ENCODE measurements around the gene RPN1.
"Not testable (repeated sequence)": the region's sequence is repeated elsewhere in the genome, so short reads cannot be mapped to it uniquely, and the experiment has no call there.

RPN1 gene

DNA sequence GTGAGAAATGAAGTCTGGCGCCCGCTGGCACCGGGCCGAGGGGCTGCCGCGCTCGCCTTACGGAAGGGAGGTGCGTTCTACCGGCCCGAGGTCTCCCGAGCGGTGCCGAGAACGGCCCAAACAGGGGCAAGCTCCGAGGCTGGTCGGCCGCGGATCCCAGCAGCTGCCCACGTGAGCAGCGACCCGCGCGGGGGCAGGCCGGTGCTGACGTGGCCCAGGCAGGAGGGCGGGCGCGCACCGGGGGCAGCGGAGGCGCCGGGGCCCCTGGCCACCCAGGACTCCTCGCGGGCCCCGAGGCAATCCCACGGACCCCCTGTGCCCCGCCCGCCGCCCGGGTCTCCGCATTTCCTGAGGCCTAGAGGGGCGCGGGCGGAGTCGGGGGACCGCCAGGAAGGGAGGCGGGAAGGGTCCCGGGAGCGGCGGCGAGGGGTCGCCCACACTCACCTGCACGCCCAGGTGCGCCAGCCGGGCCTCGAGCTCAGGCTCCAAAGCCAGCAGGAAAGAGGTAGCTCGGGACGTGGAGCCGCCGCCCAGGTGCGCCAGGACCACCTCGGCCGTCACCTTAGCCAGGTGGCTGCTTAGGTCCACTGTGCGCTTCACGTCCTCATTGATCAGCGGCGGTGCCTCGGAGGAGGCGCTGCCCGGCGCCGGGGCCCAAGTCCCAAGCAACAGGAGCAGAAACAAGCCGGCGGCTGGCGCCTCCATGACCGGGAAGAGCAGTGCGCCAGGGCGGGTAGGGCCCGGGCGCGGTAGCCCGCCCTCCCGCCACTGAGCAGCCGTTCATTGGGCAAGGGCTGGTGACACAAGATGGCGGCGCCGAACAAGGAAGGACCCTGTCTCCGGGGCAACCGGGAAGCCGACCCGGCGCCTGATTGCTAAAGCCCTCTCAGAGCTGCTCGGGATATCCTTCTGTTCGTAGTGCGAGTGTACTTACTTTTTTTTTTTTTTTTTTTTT lies at the start of gene RPN1:
Gene RPN1 (minus strand): TSS at position 723 of the 955 bp plus-strand sequence. CDS start 18 bp downstream, at position 705.
- DNase-seq = peak; percentile 91

DNA sequence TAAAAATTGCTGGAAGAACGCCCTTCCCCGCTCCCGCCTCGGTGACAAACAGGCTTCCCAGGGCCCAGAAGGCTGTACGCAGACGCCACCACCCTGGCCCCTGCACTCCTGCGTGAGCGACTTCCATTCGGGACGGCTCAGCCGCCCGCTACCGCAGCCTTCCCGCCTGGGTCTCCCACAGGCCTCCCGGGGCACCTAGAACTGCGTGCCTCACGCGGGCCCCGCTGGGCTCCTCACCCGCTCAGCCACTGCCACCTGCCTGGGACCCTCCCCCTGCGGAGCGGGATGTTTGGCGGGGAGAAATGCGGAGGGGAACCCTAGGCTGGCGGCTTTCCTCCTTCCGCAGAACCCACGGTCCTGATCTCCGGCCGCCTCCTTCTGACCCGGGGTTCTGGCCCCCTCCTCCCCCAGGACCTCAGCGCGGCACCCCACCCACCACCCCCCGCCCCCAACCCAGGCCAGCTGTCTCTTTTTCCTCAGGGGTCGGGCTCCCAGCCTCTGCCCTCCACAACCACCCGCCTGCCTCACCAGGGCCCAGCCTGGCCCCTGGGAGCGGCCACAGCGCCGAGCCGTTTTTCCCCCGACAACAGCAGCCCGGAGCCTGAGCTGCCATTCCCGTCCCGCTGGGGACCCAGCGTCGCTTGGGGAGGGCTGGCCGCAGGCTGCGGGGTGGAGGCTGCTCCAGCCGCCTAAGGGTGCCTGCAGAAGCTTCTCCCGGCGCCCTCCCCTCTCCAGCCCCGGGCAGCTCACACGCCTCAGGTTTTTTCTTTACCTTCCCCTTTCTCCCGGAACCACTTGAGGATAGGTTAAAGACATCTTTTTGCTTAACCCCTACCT lies 47.8 kb upstream of the RPN1 start:
- DNase-seq = no peak

DNA sequence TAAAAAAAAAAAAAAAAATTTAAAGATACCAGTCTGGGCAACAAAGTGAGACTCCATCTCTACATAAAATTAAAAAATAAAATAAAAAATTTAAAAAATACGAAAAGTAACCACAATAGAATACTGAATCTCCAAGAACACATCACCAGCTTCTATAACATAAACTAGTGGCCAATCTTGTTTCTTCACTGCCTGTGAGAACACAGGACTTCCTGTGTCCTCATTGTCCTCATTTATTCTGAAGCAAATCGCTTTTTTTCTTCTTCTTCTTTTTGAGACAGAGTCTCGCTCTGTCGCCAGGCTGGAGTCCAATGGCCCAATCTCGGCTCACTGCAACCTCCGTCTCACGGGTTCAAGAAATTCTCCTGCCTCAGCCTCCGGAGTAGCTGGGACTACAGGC lies 46.7 kb upstream of the RPN1 start:
- DNase-seq = no peak

DNA sequence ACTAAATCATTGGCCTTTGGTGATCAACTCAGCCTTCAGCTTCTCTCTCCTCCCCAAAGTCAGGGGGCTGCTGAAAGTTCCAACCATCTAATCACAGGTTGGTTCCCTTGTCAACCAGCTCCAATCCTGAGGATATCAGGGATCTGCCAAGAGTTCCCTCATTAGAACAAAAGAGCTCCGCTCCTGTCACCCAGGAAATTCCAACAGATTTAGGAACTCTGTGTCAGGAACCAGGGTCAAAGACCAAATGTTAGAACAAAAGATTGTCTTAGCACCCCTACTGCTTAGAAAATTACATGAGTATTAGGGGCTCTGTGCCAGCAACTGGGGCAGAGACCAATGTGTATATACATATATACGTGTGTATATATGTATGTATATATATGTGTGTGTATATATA lies 43.1 kb upstream of the RPN1 start:
- no peak for DNase-seq

DNA sequence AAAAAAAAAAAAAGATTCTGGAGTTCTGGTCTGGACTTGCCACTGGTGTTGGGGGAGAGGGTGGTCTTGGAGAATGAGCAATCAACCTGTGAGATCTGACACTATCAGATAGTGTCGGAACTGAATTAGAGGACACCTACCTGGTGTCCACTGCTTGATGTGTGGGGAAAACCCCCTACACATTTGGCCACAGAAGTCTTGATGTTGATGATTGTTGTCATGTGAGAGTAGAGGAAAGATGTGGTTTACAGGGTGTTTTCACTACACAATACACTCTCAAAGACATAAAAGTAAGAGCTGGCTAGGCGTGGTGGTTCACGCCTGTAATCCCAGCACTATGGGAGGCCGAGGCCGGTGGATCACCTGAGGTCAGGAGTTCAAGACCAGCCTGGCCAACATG lies 38.4 kb upstream of the RPN1 start:
- no peak for DNase-seq

DNA sequence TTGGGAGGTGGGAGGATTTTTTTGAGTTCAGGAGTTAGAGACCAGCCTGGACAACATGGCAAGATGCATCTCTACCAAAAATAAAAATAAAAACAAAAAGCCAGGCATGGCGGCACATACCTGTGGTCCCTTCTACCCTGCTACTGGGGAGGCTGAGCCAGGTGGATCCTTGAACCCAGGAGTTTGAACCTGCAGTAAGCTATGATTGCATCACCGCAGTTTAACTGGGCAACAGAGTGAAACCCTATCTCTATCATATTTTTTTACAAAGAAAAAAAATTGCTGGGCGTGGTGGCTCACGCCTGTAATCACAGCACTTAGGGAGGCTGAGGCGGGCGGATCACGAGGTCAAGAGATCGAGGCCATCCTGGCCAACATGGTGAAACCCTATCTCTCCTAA lies 35.8 kb upstream of the RPN1 start:
- DNase-seq = no peak

DNA sequence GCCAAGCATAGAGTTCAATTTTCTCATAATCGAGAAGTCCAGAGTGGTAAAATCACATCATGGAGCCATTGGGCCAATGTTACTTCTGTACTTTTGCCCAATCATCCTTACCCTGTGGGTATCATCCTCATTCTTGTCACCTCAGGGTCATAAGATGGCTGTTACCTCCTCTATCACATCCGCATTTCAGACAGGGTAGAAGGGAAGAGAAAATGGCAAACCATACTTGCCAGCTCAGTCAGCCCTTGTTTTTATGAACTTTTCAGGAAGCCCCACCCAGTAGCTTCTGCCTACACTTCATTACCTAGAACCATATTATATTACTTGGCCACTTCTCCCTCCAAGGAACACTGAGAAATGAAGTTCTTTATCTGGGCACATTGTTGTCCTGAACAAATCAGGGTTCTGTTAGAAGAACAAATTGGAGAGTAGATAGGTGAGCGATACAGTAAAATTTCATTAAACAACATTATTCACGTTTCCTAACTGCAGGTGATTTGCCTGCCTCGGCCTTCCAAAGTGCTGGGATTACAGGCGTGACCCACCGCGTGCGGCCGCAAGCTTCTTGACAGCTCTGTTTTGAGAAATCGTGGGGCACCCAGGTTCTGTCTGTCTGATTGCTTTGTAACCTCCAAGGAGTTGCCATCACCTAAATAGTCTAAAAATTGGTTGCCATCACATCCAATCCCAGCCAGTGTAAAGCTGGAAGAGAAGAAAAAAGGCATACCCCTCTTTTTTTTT lies 34.5 kb upstream of the RPN1 start:
- DNase-seq = no peak

DNA sequence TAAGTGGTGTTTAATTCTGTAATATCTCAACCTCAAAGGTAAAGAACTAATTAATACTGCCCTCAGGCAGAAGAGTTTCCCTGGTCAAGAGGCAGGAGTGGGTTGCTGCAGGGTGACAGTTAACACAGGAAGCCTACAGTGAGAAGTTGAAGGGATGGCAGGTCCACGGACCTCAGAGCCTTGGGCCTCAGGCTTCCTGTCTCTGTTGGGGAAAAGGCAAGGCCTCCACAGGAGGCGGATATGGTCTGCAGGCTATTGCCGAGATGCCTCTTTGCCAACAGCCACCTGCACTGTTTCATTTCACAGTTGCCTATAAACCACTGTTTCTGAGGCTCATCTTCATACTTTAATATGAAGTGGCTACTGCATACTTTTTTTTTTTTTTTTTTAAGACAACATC lies 33.3 kb upstream of the RPN1 start:
- DNase-seq = no peak

DNA sequence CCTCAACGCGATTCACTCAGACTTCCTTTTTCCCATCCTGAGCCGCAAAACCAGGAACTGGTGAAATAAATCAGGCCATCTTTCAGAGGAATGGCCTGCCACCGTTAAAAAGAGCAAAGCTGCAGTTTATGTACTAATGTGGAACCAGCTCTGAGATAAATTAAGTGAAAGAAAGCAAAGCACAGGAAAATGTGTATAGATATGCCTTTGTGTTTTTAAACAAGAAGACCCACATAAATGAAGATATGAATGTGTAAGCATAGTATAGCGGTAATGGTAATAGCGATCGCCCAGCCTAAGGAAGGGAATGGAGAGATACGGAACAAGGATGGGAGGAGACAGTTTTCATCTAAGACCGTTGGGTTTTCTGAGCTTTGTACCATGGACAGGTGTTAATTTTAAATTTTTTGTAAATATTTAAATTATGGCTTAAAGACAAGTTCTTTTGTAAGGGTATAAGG lies 30.8 kb upstream of the RPN1 start:
- DNase-seq = no peak

DNA sequence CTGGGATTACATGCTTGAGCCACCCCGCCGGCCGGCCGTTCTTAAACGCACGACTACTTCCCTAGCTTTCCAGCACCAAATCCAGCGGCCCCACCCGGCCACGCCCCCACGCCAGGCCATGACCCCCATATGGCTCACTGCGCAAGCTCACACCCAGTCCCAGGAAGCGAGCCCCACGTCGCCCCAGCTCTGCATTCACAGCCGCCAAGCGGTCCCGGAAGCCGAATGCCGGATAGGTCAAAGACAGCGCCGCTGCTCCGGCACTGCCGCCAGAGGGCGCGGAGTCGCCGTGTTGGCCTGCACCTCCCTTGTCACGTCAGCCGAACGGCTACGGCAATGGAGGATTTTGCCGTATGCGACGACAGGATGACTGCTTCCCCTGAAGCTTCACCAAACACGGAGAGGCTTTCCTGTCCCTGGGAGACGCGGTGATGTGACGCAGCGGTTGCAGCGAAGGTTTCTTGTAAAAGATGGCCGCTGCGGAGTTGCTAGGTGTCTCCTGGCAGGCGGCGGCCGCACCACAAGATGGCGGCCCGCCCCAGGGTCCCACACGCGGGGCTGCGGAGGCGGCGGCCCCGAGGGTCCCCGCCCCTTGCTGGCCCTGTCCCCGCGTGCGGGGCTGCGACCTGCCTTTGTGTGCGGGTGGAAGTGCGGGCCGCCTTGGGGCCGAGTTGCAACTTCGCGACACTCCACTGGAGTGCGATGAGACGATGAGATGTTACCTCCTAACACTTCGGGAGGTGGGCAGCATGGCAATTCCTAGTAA lies 30.2 kb upstream of the RPN1 start:
- DNase-seq = peak; percentile 95

DNA sequence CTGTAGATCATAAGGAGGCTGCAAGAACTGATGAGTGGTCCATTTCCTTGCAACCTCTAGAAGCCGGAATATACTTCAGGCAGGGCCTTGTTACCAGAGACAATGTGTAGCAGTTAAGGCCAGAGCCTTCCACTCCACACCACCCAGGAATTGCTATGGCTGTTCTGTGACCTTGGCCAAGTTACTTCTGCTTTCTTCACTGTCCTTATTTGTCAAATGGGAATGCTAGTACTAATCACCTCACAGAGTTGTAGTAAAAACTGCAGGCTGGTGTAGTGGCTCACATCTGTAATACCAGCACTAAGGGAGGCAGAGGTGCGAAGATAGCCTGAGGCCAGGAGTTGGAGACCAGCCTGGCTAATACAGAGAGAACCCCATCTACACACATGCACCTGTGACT lies 28.7 kb upstream of the RPN1 start:
- no peak for DNase-seq

DNA sequence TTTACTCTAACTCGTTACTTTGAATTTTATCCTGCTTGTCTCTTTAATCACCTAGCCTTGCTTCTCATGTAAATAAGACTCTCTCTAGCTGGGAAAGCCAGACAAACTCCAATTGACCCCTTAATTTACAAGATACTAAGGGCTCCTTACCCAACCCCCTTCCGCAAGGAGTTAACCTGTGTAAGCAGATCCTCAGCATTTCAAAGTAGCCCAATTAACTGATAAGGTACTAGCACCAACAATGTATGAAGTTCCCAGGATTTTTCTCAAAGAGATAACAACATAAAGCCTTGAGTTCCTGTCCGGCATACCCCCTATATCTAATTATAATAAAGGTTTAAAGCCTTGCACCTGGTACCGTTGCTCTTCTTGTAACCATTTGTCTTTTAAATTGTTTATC lies 25.2 kb upstream of the RPN1 start:
- DNase-seq = not testable (repeated sequence)

DNA sequence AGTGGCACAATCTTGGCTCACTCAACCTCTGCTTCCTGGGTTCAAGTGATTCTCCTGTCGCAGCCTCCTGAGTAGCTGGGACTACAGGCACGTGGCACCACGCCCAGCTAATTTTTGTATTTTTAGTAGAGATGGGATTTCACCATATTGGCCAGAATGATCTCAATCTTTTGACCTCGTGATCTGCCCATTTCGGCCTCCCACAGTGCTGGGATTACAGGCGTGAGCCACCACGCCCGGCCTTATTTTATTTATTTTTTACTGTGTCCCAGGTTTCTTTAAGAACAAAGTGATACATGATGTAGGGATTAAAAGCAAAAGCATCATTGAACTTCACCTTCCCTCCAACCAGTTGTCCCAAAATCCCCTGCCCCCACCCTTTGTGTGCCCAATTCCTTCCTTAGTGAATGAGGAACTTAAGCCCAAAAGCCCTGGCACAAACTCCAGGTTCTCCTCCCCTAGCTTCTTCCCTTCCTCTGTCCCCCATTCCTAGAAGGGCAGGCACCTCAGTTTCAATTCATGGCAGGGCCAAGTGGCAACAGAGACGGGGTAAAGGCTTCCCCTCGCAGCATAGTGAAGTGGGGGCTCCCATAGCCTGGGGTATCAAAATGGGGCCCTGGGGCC lies 23.7 kb upstream of the RPN1 start:
- DNase-seq = no peak

DNA sequence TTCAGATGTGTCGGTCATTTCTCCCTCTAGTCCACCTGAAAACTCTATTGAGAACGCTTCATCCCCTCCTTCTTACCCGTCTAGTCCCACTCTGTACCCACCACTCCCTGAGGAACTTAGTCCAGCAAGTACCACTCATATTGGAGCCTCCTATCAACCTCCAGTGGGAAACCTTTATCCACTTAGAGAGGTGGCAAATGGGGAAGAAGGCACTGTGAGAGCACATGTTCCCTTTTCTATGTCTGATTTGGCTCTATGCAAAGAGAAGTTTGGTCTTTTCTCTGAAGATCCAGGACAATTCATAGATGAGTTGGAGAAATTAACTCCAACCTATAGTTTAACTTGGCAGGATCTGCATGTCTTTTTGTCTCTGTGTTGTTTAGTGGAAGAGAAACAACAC lies 17.0 kb upstream of the RPN1 start:
- no peak for DNase-seq

DNA sequence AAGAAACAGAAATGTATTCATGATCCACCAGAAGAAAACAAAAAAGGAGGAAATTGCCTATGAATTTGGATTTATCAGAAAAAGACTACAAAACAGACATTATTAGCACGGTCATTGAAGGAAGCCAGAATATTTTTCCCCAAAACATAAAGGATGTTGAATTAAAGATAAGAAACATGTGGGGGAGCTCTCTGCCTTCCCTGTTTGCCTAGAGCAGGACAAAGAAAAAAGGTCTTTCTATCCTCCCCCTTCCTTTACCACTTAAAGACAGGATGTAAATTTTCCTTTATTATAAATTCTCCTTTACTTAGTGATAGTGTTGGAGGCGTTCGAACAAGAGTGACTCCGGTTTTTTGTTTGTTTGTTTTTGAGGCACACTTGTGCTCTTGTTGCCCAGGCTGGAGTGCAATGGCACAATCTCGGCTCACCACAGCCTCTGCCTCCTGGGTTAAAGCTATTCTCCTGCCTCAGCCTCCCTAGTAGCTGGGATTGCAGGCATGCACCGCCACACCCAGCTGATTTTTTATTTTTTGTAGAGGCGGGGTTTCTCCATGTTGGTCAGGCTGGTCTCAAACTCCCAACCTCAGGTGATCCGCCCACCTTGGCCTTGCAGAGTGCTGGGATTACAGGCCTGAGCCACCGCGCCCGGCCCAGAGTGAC lies 14.9 kb upstream of the RPN1 start:
- no peak for DNase-seq

DNA sequence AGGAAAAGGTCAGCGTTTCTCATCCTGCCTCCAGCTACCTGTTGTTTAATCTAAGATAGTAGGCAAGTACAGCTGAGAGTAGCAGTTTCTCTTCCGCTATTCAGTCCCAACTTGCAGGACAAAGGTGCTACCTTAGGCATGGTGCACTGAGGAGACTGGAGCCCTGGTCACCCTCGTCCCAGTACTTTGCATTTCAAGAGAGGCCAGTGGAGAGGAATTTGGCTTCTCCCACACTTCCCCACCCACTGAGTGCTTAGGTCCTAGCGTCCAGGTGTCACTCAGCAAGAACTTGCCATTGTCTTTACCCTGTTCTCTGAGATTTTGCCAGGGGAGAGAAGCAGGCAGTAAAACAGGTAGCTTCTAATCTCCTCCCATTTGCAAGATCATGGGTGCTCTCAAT lies 12.5 kb upstream of the RPN1 start:
- DNase-seq = no peak

DNA sequence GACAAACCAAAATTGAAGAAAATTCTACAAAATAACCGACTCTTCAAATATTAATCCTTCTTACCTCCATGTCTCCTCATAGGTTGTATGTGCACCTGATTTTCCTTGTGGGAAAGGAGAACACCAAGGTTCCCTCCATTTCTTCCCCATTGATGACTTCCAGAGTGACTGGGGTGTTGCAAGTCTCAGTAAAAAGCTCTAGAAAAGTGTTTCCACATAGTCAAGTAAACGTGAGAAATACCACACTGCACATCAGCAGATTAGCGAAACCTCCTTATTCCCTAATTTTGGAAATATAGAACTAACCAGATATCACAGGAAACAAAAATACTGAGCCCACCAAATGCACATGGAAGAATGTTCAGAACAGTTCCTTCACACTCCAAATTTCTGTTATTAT lies 4.9 kb upstream of the RPN1 start:
- DNase-seq = no peak

DNA sequence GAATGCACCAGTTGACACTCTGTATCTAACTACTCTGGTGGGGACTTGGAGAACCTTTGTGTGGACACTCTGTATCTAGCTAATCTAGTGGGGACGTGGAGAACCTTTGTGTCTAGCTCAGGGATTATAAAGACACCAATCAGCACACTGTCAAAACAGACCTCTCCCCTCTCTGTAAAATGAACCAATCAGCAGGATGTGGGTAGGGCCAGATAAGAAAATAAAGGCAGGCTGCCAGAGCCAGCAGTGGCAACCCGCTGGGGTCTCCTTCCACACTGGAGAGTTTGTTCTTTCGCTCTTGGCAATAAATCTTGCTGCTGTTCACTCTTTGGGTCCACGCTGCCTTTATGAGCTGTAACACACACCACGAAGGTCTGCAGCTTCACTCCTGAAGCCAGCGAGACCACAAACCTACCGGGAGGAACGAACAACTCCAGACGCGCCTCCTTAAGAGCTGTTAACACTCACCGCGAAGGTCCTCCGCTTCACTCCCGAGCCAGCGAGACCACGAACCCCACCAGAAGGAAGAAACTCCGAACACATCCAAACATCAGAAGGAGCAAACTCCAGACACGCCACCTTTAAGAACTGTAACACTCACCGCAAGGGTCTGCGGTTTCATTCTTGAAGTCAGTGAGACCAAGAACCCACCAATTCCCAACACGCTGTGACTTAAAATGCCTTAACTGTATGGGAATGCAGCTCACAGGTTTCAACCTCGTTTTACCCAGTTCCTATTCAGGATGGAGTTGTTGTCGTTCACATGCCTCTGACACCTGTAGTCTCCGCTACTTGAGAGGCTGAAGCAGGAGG lies 3.6 kb upstream of the RPN1 start:
- peak; percentile 16 for DNase-seq

DNA sequence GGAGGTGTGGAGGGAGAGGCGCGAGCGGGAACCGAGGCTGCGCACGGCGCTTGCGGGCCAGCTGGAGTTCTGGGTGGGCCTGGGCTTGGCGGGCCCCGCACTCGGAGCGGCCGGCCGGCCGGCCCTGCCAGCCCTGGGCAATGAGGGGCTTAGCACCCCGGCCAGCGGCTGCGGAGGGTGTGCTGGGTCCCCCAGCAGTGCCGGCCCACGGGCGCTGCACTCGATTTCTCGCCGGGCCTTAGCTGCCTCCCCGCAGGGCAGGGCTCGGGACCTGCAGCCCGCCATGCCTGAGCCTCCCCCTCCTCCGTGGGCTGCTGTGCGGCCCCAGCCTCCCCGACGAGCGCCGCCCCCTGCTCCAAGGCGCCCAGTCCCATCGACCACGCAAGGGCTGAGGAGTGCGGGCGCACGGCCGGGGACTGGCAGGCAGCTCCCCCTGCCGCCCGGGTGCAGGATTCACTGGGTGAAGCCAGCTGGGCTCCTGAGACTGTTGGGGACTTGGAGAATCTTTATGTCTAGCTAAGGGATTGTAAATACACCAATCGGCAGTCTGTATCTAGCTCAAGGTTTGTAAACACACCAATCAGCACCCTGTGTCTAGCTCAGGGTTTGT lies 2.9 kb upstream of the RPN1 start:
- not testable (repeated sequence) for DNase-seq
